Peyer's patch (tissue), 4 donors: ENCODE results near the gene HLCS.

ENCODE experiments used
- CTCF ChIP-seq, 6 experiments: fragments of 450-650 bp in 4 of 6; fragments of 200-600 bp in 2 of 6; sonication (generic) in 1 of 6; IDR thresholded peaks; one replicate each; pipeline ENCODE4 v1.5.1; 2017 to 2019; ENCODE audit warnings: antibody characterized with exemption in 6 of 6, mild to moderate bottlenecking in 3 of 6, moderate library complexity in 1 of 6
- POLR2A ChIP-seq, 2 donors: fragments of 450-650 bp; IDR thresholded peaks; one replicate each; pipeline ENCODE4 v1.5.1; 2017; ENCODE audit warnings: antibody characterized with exemption in 2 of 2, mild to moderate bottlenecking in 2 of 2, moderate library complexity in 2 of 2

- TF ChIP-seq CTCF (IDR thresholded peaks at IDR 0.05) (no peak), POLR2A (IDR thresholded peaks at IDR 0.05) (no peak)
Observed at GRCh38 chr21:36864974-36865373, 101.5 kb downstream of the HLCS start.
